SK-N-SH (cell line): Measurements from ENCODE around the gene SLC5A12. TPM values are rescaled to one million over a fixed set of nuclear protein-coding genes. Genes with fewer than 3 reads are reported as not detected.

Experiments used
- CTCF ChIA-PET: fragments of 300-600, 350-600 bp; formaldehyde crosslinking; extraction: SDS; loops from one replicate; lab custom pipeline; 2021; lab: Yijun Ruan, JAX
- POLR2A ChIA-PET: fragments of 350-600 bp; sonication (Branson Sonifier 250); formaldehyde crosslinking; extraction: SDS; loops from one replicate; lab custom pipeline; 2020; ENCODE audit warnings: antibody characterized with exemption, inconsistent platforms; lab: Yijun Ruan, JAX
- DNase-seq: peaks from one replicate; pipeline ENCODE4 v3.0.0; 2012
- H2AFZ ChIP-seq: fragments of 200-600 bp; sonication (generic); 2 replicates; pipeline ENCODE4 v1.8.1; 2016; ENCODE audit warnings: antibody characterized with exemption, mild to moderate bottlenecking, low read depth
- H3F3A ChIP-seq: fragments of 200-600 bp; sonication (generic); replicated peaks from 2 replicates; pipeline ENCODE3; 2016; ENCODE audit warnings: antibody characterized with exemption, mild to moderate bottlenecking; ENCODE audit not compliant: insufficient read depth
- H3K27ac ChIP-seq, 2 experiments: fragments of 200-500 bp in 1 of 2; fragments of 200-600 bp in 1 of 2; sonication (Bioruptor generic) in 1 of 2; sonication (generic), shearing (Covaris generic) in 1 of 2; 2 replicates each; pipeline versions ENCODE4 v1.5.1 to v1.6.1; 2014 to 2016; ENCODE audit warnings: low read depth in 2 of 2, inconsistent platforms in 1 of 2, low read length in 1 of 2, mild to moderate bottlenecking in 1 of 2, mixed read lengths in 1 of 2
- H3K27me3 ChIP-seq: fragments of 200-600 bp; sonication (generic), shearing (Covaris generic); 2 replicates; pipeline ENCODE4 v1.6.1; 2016; ENCODE audit warnings: mixed run types; ENCODE audit not compliant: insufficient read depth
- H3K36me3 ChIP-seq, 2 experiments: fragments of 200-500 bp in 1 of 2; fragments of 200-600 bp in 1 of 2; sonication (Bioruptor generic) in 1 of 2; sonication (generic) in 1 of 2; replicated peaks in 1 of 2; 2 replicates each; pipeline versions ENCODE3 to v1.5.1; 2014 to 2016; ENCODE audit warnings: low read length in 1 of 2, mild to moderate bottlenecking in 1 of 2; ENCODE audit not compliant: insufficient read depth in 2 of 2, control insufficient read depth in 1 of 2
- H3K4me1 ChIP-seq, 2 experiments: fragments of 200-500 bp in 1 of 2; fragments of 200-600 bp in 1 of 2; sonication (Bioruptor generic) in 1 of 2; sonication (generic), shearing (Covaris generic) in 1 of 2; 2 replicates each; pipeline versions ENCODE4 v1.5.1 to v1.6.1; 2014 to 2016; ENCODE audit warnings: low read depth in 1 of 2, low read length in 1 of 2, mixed run types in 1 of 2; ENCODE audit not compliant: insufficient read depth in 2 of 2, control insufficient read depth in 1 of 2
- H3K4me2 ChIP-seq: fragments of 200-600 bp; sonication (generic), shearing (Covaris generic); 2 replicates; pipeline ENCODE4 v1.6.1; 2017; ENCODE audit warnings: mixed run types
- H3K4me3 ChIP-seq, 2 experiments: fragments of 200-500 bp in 1 of 2; fragments of 200-600 bp in 1 of 2; sonication (Bioruptor generic) in 1 of 2; sonication (generic), shearing (Covaris generic) in 1 of 2; 2 replicates each; pipeline versions ENCODE4 v1.5.1 to v1.8.1; 2014 to 2016; ENCODE audit warnings: low read depth in 2 of 2, inconsistent platforms in 1 of 2, low read length in 1 of 2, mild to moderate bottlenecking in 1 of 2, mixed read lengths in 1 of 2, moderate library complexity in 1 of 2
- H3K79me2 ChIP-seq: fragments of 200-600 bp; sonication (generic); 2 replicates; pipeline ENCODE4 v1.8.1; 2017; ENCODE audit warnings: mild to moderate bottlenecking; ENCODE audit not compliant: insufficient read depth
- H3K9ac ChIP-seq: fragments of 200-600 bp; sonication (generic); 2 replicates; pipeline ENCODE4 v1.6.1; 2017; ENCODE audit warnings: mixed run types
- H3K9me2 ChIP-seq: fragments of 200-600 bp; sonication (generic); 2 replicates; pipeline ENCODE4 v1.6.1; 2017; ENCODE audit warnings: mixed run types
- H3K9me3 ChIP-seq: fragments of 200-600 bp; sonication (generic); 2 replicates; pipeline ENCODE4 v1.6.1; 2017; ENCODE audit warnings: mixed run types, mild to moderate bottlenecking, moderate library complexity
- H4K20me1 ChIP-seq: fragments of 200-600 bp; sonication (generic); 2 replicates; pipeline ENCODE4 v1.6.1; 2017; ENCODE audit warnings: mild to moderate bottlenecking, mixed run types; ENCODE audit not compliant: insufficient read depth
- CHD2 ChIP-seq: fragments of 150-350 bp; IDR thresholded peaks from 2 replicates; pipeline ENCODE4 v1.6.1; 2018; ENCODE audit warnings: low read length; ENCODE audit not compliant: partially characterized antibody
- EZH2phosphoT487 ChIP-seq: fragments of 200-600 bp; sonication (generic); IDR thresholded peaks from 2 replicates; pipeline ENCODE4 v1.6.1; 2017; ENCODE audit warnings: low read depth, mixed run types, mild to moderate bottlenecking, antibody characterized with exemption, moderate library complexity, borderline replicate concordance
- FOXJ3 ChIP-seq: sonication (generic); formaldehyde crosslinking; IDR thresholded peaks from 2 replicates; pipeline ENCODE4 v1.5.1; 2020; ENCODE audit warnings: mild to moderate bottlenecking, missing genetic modification reagents
- FOXM1 ChIP-seq: IDR thresholded peaks from 2 replicates; pipeline ENCODE4 v1.4.0; 2012; ENCODE audit warnings: low read depth, mild to moderate bottlenecking
- JUND ChIP-seq: IDR thresholded peaks from 2 replicates; pipeline ENCODE4 v1.4.0; 2012
- RCOR1 ChIP-seq: fragments of 150-350 bp; IDR thresholded peaks from 2 replicates; pipeline ENCODE4 v1.6.1; 2017; ENCODE audit warnings: antibody characterized with exemption, low read length
- REST ChIP-seq: IDR thresholded peaks from 2 replicates; pipeline ENCODE4 v1.6.1; 2012; ENCODE audit warnings: mild to moderate bottlenecking, low read depth, low read length, moderate library complexity
- TAF1 ChIP-seq: IDR thresholded peaks from 2 replicates; pipeline ENCODE4 v1.6.1; 2012; ENCODE audit warnings: low read depth, mild to moderate bottlenecking, low read length, moderate library complexity, borderline replicate concordance
- WGBS: methylation state at CpG from one replicate; pipeline ENCODE4 v1.1.6; 2017; ENCODE audit warnings: low lambda C conversion rate; 5-methylcytosine and 5-hydroxymethylcytosine counted together
- polyA plus RNA-seq, 3 experiments: library from polyadenylated mRNA; depleted of rRNA; stranded (reverse); fragments of >200 nt; gene quantifications; 2 replicates each; pipeline ENCODE4 v1.2.3, GENCODE V29; 2012
- TF ChIP-seq, protein P1 (sequence below): IDR thresholded peaks from 2 replicates; pipeline ENCODE4 v1.4.0; 2012; ENCODE audit warnings: low read depth, borderline replicate concordance

SLC5A12 gene
- polyA plus RNA-seq, 1 of the 3 experiments (the other 2 are of a cell fraction): 0.03 TPM

- H3K4me2 ChIP-seq: no peak overlapping the region
- CTCF ChIA-PET: interaction anchor here (0.8 kb wide), 1 partner anchor 62 kb away, joined by 4 read pairs; no protein-coding TSS in a partner anchor
- no peak overlapping the region for H3K27ac ChIP-seq
- TF ChIP-seq FOXJ3: no peak
- TF ChIP-seq EZH2phosphoT487: no peak
- TF ChIP-seq TAF1: no peak
- no peak for TF ChIP-seq FOXM1
- TF ChIP-seq, protein P1, sequence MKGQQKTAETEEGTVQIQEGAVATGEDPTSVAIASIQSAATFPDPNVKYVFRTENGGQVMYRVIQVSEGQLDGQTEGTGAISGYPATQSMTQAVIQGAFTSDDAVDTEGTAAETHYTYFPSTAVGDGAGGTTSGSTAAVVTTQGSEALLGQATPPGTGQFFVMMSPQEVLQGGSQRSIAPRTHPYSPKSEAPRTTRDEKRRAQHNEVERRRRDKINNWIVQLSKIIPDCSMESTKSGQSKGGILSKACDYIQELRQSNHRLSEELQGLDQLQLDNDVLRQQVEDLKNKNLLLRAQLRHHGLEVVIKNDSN: no peak
- no peak for TF ChIP-seq JUND
- TF ChIP-seq RCOR1: no peak
- TF ChIP-seq CHD2: no peak
- TF ChIP-seq, all 33 proteins: peak for 0
- Histone ChIP-seq H3K27me3 (no peaks in the 10 kb centered on the region), H3F3A (no peaks in the 10 kb centered on the region), H3K9me2 (no peaks in the 10 kb centered on the region), H4K20me1 (no peaks in the 10 kb centered on the region), H3K4me1 (no peaks in the 10 kb centered on the region), H3K9ac (no peak overlapping the region), H3K9me3 (no peaks in the 10 kb centered on the region), H3K4me3 (no peak overlapping the region), H3K36me3 (no peaks in the 10 kb centered on the region), H2AFZ (no peak overlapping the region), H3K79me2 (no peaks in the 10 kb centered on the region)
- POLR2A ChIA-PET: no interaction called here
- WGBS: 67% methylated on average over 4 of the region's 4 CpGs
- DNase-seq: no peak
Measured at GRCh38 chr11:26688701-26689100, 33.2 kb downstream of the SLC5A12 start.

- 38% methylated on average over 1 of the region's 1 CpG for WGBS
- Histone ChIP-seq H3K27me3 (no peaks in the 10 kb centered on the region), H3K27ac (no peak overlapping the region), H3K4me2 (no peak overlapping the region), H3K9me3 (no peaks in the 10 kb centered on the region), H2AFZ (no peak overlapping the region), H3K4me3 (no peak overlapping the region), H3K9me2 (no peaks in the 10 kb centered on the region), H3K36me3 (no peaks in the 10 kb centered on the region), H3K79me2 (no peaks in the 10 kb centered on the region), H3F3A (no peaks in the 10 kb centered on the region), H3K4me1 (no peaks in the 10 kb centered on the region), H3K9ac (no peak overlapping the region), H4K20me1 (no peaks in the 10 kb centered on the region)
- POLR2A ChIA-PET: no interaction called here
- CTCF ChIA-PET: interaction anchor here (0.7 kb wide), 1 partner anchor 66 kb away, joined by 3 read pairs; no protein-coding TSS in a partner anchor
- no peak for TF ChIP-seq REST
- no peak for DNase-seq
Measured at GRCh38 chr11:26687351-26687750, 34.5 kb downstream of the SLC5A12 start.
